Central memory CD4-positive, alpha-beta T cell (primary cell): ENCODE measurements around the gene PCDHB1.
"Not testable (repeated sequence)": the region's sequence is repeated elsewhere in the genome, so short reads cannot be mapped to it uniquely, and the experiment has no call there.

Source experiments
- DNase-seq: peaks from one replicate; pipeline ENCODE4 v3.0.0; 2022

Gene PCDHB1

DNA sequence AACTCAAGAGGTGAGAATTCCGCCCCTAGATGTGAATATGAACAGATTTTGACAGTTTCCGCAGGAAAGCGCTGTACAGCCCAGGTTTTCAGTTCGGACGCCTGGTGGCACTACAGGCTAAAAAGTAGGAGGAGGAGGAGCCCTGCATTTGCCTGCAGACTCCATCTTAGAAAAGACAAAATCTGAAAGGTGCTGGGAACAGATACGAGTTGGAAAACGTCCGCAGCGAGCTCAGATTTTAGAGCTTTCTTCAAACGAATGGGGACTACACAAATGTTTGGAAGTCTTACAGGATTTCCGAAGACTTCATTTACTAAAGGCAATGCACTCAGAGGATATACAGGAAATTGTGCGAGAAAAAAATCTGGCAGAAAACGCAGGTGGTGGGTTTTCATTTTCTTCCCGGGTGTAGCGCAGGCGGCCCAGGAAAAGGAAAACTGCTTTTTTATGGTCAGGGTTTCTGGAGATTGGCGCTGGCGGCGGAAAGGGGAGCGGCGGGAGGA is 33.4 kb downstream of the PCDHB1 start:
- DNase-seq = peak; percentile 47

DNA sequence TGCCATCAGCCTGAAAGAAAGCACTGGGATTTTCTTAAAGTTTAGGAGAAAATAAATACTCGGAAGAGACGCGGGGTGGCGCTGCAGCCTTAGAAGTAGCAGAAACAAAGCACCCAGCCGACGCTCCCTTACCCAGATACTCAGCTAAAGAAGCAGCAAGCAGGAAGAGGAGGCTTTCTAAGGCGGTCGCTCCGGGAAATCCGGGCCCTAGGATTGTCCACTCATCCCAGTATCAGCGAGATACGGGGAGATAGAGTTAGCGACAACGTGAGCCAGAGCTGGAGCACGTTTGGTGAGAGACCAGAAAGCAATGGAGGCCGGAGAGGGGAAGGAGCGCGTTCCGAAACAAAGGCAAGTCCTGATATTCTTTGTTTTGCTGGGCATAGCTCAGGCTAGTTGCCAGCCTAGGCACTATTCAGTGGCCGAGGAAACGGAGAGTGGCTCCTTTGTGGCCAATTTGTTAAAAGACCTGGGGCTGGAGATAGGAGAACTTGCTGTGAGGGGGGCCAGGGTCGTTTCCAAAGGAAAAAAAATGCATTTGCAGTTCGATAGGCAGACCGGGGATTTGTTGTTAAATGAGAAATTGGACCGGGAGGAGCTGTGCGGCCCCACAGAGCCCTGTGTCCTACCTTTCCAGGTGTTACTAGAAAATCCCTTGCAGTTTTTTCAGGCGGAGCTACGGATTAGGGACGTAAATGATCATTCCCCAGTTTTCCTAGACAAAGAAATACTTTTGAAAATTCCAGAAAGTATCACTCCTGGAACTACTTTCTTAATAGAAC is 43.5 kb downstream of the PCDHB1 start, which contains the start of gene PCDHB2:
PCDHB2 (plus strand) TSS at position 135 of the 782 bp plus-strand sequence; CDS start at position 311, 176 bp downstream.
- no peak for DNase-seq

DNA sequence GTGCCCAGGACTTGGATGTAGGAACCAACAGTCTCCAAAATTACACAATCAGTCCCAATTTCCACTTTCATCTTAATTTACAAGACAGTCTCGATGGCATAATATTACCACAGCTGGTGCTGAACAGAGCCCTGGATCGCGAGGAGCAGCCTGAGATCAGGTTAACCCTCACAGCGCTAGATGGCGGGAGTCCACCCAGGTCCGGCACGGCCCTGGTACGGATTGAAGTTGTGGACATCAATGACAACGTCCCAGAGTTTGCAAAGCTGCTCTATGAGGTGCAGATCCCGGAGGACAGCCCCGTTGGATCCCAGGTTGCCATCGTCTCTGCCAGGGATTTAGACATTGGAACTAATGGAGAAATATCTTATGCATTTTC is 44.1 kb downstream of the PCDHB1 start:
- no peak for DNase-seq

DNA sequence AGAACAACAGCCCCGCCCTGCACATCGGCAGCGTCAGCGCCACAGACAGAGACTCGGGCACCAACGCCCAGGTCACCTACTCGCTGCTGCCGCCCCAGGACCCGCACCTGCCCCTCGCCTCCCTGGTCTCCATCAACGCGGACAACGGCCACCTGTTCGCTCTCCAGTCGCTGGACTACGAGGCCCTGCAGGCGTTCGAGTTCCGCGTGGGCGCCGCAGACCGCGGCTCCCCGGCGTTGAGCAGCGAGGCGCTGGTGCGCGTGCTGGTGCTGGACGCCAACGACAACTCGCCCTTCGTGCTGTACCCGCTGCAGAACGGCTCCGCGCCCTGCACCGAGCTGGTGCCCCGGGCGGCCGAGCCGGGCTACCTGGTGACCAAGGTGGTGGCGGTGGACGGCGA is 45.0 kb downstream of the PCDHB1 start:
- DNase-seq = not testable (repeated sequence)

DNA sequence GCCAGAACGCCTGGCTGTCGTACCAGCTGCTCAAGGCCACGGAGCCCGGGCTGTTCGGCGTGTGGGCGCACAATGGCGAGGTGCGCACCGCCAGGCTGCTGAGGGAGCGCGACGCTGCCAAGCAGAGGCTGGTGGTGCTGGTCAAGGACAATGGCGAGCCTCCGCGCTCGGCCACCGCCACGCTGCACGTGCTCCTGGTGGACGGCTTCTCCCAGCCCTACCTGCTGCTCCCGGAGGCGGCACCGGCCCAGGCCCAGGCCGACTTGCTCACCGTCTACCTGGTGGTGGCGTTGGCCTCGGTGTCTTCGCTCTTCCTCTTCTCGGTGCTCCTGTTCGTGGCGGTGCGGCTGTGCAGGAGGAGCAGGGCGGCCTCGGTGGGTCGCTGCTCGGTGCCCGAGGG is 45.4 kb downstream of the PCDHB1 start:
- DNase-seq = not testable (repeated sequence)

DNA sequence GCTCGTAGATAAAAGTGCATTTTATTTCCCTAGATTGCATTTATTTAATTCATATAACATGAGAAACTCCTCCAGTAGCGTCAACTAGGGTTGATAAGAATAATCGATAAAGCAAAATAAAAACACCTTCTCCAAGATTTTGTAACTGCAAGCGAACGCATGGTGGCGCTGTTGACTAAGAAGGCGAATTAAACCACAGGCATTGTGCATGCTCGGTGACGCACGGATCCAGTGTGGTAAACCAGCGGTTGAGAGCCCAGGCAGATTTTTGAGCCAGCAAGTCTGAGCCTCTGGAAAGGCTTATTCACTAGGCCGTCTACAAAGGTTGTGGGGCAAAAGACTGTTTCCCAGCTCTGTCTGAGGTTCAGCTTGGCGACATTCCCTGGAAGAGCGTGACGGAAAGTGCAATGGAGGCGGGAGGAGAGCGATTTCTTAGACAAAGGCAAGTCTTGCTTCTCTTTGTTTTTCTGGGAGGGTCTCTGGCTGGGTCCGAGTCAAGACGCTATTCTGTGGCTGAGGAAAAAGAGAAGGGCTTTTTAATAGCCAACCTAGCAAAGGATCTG is 49.1 kb downstream of the PCDHB1 start, which contains the start of gene PCDHB3:
PCDHB3 (plus strand) TSS at position 231 of the 563 bp plus-strand sequence; CDS start at position 408, 177 bp downstream.
- DNase-seq = no peak

DNA sequence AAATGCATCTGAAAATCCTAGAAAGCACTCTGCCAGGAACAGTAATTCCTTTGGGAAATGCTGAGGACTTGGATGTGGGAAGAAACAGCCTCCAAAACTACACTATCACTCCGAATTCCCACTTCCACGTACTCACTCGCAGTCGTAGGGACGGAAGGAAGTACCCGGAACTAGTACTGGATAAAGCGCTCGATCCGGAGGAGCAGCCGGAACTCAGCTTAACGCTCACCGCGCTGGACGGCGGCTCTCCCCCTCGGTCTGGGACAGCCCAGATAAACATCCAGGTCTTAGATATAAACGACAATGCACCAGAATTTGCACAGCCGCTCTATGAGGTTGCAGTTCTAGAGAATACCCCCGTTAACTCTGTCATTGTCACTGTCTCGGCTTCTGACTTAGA is 49.9 kb downstream of the PCDHB1 start:
- DNase-seq = no peak

DNA sequence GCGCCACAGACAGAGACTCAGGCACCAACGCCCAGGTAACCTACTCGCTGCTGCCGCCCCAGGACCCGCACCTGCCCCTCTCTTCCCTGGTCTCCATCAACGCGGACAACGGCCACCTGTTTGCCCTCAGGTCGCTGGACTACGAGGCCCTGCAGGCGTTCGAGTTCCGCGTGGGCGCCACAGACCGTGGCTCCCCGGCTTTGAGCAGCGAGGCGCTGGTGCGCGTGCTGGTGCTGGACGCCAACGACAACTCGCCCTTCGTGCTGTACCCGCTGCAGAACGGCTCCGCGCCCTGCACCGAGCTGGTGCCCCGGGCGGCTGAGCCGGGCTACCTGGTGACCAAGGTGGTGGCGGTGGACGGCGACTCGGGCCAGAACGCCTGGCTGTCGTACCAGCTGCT is 50.9 kb downstream of the PCDHB1 start:
- DNase-seq = not testable (repeated sequence)

DNA sequence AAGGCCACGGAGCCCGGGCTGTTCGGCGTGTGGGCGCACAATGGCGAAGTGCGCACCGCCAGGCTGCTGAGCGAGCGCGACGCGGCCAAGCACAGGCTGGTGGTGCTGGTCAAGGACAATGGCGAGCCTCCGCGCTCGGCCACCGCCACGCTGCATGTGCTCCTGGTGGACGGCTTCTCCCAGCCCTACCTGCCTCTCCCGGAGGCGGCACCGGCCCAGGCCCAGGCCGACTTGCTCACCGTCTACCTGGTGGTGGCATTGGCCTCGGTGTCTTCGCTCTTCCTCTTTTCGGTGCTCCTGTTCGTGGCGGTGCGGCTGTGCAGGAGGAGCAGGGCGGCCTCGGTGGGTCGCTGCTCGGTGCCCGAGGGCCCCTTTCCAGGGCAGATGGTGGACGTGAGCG is 51.3 kb downstream of the PCDHB1 start:
- DNase-seq = not testable (repeated sequence)

DNA sequence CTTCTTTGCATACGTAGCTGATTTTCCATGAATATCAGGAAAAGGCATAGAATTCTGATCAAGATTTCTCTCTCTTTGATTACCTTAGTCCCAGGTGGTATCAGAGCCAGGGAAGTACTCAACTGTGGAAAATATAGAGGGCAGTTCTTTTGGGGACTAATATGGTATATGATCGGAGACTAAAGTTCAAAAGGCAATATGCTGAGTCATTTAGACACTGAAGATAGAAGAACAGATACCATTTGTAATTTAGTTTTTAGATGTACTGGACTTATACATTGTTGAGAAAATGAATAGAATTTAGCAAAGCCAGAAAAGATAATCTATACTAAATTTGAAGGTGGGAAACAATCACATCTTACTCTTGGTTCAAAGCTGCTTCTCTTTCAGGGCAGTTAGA is 54.2 kb downstream of the PCDHB1 start:
- DNase-seq = no peak
